Mesothelial cell of epicardium (in vitro differentiated cells): ENCODE measurements around the gene MAMDC2. TPM values are rescaled to one million over a fixed set of nuclear protein-coding genes. Genes with fewer than 3 reads are reported as not detected.

Experiments used
- DNase-seq, 2 experiments: peaks; one replicate each; pipeline ENCODE4 v3.0.0; 2021; ENCODE audit warnings: low spot score in 2 of 2; ENCODE audit not compliant: unreplicated experiment in 2 of 2
- H3K27ac Mint-ChIP-seq: 2 replicates; pipeline ENCODE4 v1.8.0; 2021; ENCODE audit warnings: mixed read lengths
- H3K27me3 Mint-ChIP-seq: 2 replicates; pipeline ENCODE4 v1.8.0; 2021; ENCODE audit warnings: low read depth, mixed read lengths
- H3K36me3 Mint-ChIP-seq: 2 replicates; pipeline ENCODE4 v1.8.0; 2021; ENCODE audit warnings: mixed read lengths
- H3K4me1 Mint-ChIP-seq: 2 replicates; pipeline ENCODE4 v1.8.0; 2021; ENCODE audit warnings: mixed read lengths
- H3K4me3 Mint-ChIP-seq: 2 replicates; pipeline ENCODE4 v1.8.0; 2021; ENCODE audit warnings: mild to moderate bottlenecking, moderate library complexity, mixed read lengths
- H3K9me3 Mint-ChIP-seq: 2 replicates; pipeline ENCODE4 v1.8.0; 2021; ENCODE audit warnings: mixed read lengths
- total RNA-seq: library from RNA; stranded (reverse); gene quantifications from 3 replicates; pipeline ENCODE4 v1.2.1, GENCODE V29; 2021
- TF ChIP-seq, protein P1 (sequence below): fragments of 200-600 bp; sonication (generic); IDR thresholded peaks from one replicate; pipeline ENCODE4 v1.5.0; 2021; ENCODE audit warnings: antibody characterized with exemption; ENCODE audit not compliant: unreplicated experiment

Gene MAMDC2
- total RNA-seq, 1 donor from 2014 or later = 0.49 TPM

DNA sequence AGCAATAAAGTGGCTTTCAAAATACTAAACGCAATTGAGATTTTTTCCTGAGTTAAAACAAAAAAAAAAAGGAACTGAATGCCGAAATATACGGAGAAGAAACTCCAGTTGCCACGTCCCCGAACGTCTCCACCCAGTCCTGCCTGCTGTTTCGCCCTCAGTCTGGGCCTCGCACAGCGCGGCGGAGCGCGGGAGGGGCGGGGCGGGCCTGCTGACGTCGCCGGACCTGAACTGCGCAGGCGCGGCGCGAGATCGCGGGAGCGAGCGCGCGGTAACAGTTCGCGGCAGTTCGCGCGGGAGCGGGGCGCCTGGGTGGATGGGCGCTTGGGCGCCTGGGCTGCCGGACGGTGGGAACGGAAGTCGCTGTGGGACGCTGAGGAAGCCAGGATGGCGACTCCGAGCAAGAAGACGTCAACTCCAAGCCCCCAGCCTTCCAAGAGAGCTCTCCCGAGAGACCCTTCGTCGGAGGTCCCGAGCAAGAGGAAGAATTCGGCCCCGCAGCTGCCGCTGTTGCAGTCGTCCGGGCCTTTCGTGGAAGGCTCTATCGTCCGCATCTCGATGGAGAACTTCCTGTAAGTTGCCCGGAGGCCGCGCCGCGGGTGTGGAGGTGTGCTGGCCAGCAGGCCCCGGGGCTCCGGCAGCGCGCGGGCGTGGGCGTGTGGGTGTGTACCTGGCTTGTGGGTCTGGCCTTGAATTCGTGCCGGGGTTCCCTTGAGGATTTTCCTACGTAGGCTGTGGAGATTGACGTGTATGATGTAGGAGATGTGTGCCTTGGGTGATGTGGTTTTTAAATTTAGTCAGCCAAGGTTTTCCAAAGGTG lies 215.3 kb downstream of the MAMDC2 start, which contains the start of gene SMC5:
Gene SMC5 (plus strand): TSS at position 287 of the 820 bp plus-strand sequence. CDS start 101 bp downstream, at position 388.
- Mint-ChIP-seq H3K4me1 (peaks cover 78% of the 10 kb centered on the region), H3K4me3 (peak within 1 kb of the TSS; percentile 89), H3K27me3 (no peaks in the 10 kb centered on the region), H3K27ac (peak within 1 kb of the TSS; percentile 99), H3K9me3 (no peaks in the 10 kb centered on the region), H3K36me3 (peaks cover 11% of the 10 kb centered on the region)
- TF ChIP-seq, protein P1, sequence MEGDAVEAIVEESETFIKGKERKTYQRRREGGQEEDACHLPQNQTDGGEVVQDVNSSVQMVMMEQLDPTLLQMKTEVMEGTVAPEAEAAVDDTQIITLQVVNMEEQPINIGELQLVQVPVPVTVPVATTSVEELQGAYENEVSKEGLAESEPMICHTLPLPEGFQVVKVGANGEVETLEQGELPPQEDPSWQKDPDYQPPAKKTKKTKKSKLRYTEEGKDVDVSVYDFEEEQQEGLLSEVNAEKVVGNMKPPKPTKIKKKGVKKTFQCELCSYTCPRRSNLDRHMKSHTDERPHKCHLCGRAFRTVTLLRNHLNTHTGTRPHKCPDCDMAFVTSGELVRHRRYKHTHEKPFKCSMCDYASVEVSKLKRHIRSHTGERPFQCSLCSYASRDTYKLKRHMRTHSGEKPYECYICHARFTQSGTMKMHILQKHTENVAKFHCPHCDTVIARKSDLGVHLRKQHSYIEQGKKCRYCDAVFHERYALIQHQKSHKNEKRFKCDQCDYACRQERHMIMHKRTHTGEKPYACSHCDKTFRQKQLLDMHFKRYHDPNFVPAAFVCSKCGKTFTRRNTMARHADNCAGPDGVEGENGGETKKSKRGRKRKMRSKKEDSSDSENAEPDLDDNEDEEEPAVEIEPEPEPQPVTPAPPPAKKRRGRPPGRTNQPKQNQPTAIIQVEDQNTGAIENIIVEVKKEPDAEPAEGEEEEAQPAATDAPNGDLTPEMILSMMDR = no peak
- peak; percentile 88 to 93 for DNase-seq

DNA sequence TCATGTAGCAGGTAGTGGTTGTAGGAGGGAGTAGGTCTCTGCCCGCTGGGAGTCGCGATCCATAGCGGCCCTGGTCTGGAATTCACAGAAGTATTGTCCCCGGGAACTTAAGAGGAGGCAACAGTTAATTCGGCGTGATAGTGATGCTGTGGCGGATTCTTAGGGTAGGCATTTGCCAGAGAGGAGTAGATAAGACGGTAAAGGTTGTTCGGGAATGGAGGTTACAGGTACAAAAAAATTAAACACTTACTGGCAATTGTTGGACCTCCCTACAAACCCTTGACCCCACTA lies 215.8 kb downstream of the MAMDC2 start:
- peak overlapping the region; percentile 98 for H3K27ac Mint-ChIP-seq
- H3K4me1 Mint-ChIP-seq = peaks cover 73% of the 10 kb centered on the region
- TF ChIP-seq, protein P1 = no peak
- no peak for DNase-seq
- no peaks in the 10 kb centered on the region for H3K9me3 Mint-ChIP-seq
- peaks cover 13% of the 10 kb centered on the region for H3K36me3 Mint-ChIP-seq
- peak overlapping the region; percentile 89 for H3K4me3 Mint-ChIP-seq
- H3K27me3 Mint-ChIP-seq = no peaks in the 10 kb centered on the region

DNA sequence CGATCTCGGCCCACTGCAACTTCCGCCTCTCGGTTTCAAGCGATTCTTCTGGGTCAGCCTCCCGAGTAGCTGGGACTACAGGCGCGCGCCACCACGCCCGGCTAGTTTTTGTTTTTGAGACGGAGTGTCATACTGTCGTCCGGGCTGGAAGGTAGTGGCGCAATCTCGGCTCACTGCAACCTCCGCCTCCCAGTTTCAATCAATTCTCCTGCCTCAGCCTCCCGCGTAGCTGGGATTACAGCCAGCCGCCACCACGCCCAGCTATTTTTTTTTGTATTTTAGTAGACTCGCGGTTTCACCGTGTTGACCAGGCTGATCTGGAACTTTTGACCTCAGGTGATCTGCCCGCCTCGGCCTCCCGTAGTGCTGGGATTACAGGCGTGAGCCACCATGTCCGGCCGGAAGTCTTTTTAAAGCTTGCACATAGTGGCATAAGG lies 216.4 kb downstream of the MAMDC2 start:
- peak overlapping the region; percentile 98 for H3K27ac Mint-ChIP-seq
- no peaks in the 10 kb centered on the region for H3K27me3 Mint-ChIP-seq
- H3K4me1 Mint-ChIP-seq = peaks cover 70% of the 10 kb centered on the region
- no peak for DNase-seq
- TF ChIP-seq, protein P1 = no peak
- H3K36me3 Mint-ChIP-seq = peaks cover 18% of the 10 kb centered on the region
- peak overlapping the region; percentile 89 for H3K4me3 Mint-ChIP-seq
- H3K9me3 Mint-ChIP-seq = no peaks in the 10 kb centered on the region

DNA sequence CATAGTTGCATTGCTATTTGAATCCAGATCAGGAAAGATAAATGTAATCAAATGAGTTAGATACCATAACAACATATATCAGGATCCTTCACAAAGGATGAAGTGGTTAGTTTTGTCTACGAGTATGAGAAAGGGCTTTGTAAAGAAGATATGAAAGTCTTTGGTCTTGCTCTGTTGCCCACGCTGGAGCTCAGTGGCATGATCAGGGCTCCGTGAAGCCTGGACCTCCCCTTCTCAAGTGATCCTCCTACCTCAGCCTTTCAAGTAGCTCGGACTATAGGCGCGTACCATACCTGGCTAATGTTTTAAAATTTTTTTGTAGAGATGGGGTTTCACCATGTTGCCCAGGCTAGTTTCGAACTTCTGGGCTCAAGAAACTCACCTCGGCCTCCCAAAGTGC lies 217.0 kb downstream of the MAMDC2 start:
- Mint-ChIP-seq H3K27ac (peak overlapping the region; percentile 98), H3K4me1 (peaks cover 65% of the 10 kb centered on the region), H3K9me3 (no peaks in the 10 kb centered on the region), H3K27me3 (no peaks in the 10 kb centered on the region), H3K4me3 (peak overlapping the region; percentile 89), H3K36me3 (peaks cover 21% of the 10 kb centered on the region)
- DNase-seq = no peak
- TF ChIP-seq, protein P1 = no peak

DNA sequence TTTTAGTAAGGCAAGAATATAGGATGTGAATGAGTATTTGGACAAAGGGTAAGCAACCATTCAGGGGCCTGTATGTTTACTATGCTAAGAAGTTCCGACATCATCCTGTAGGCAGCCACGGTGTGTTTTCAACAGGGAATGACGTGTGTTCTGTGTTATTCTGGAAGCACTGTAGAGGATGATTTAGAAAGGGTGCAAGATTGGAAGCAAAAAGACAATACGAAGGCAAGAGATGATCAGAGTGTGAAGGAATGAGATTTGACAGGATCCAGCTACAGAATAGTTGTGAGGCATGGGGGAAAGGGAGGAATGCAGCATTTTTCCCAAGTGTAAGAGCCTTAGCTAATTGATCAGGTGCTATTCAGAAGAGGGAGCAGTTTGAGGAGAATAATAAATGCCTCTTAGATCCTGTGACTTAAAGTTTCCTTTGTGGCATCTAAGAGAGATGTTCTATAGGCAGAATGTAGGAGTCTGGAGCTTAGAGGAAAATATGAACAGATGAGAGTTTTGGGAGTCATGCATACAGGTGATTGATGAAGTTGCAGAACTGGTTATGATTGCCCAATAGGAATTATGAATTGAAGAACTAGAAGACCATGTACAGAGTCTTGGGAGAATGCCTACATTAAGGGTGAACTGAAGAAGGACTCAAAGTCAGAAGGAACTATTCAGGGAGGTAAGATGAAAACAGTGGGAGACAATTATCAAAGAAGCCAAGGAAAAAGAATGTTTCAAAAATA lies 217.7 kb downstream of the MAMDC2 start:
- H3K4me1 Mint-ChIP-seq = peaks cover 58% of the 10 kb centered on the region
- TF ChIP-seq, protein P1 = no peak
- H3K9me3 Mint-ChIP-seq = no peaks in the 10 kb centered on the region
- peak overlapping the region; percentile 89 for H3K4me3 Mint-ChIP-seq
- H3K27me3 Mint-ChIP-seq = no peaks in the 10 kb centered on the region
- peak overlapping the region; percentile 98 for H3K27ac Mint-ChIP-seq
- no peak for DNase-seq
- peaks cover 23% of the 10 kb centered on the region for H3K36me3 Mint-ChIP-seq
